ENCODE results near the gene OLR1. TPM values are rescaled to one million over a fixed set of nuclear protein-coding genes. Genes with fewer than 3 reads are reported as not detected.

The OLR1 gene
- total RNA-seq, 1 donor from 2014 or later: not detected

DNA sequence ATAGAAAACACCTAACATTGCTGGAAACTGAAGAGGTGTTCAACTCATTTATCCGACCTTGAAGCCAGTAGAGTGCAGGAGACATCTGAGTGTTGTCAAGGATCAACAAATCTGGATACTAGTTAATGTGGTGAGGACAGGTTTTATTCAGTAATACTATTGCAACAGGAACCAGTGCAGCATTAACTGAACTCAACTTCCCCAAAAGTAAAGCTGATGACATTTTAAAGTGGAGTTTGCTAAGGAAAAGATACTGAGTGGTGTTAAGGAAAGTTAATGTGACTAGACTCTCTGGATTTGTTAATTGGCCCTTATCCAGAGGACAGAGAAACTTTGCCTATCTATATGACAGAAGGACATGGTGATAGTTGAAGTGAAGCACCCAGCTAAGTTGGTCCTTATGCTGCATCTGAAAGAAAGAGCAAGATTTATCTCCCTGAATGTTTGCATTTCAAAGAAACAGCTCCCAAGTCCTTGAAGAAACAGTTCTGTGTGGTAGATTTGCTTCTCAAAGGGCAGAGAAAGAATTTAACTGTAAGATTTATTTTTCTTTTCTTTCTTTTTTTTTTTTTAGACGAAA, 40.7 kb downstream of the OLR1 start:
- Mint-ChIP-seq H3K27ac (ENCODE audit: unreplicated experiment) (no peak overlapping the region), H3K36me3 (ENCODE audit: low read depth, unreplicated experiment) (no peaks in the 10 kb centered on the region), H3K4me1 (ENCODE audit: unreplicated experiment) (peaks cover 30% of the 10 kb centered on the region), H3K4me3 (ENCODE audit: unreplicated experiment) (no peak overlapping the region), H3K27me3 (ENCODE audit: unreplicated experiment) (no peaks in the 10 kb centered on the region), H3K9me3 (ENCODE audit: unreplicated experiment) (no peaks in the 10 kb centered on the region)
- no peak for DNase-seq (ENCODE audit: low spot score)
- TF ChIP-seq, protein P1, sequence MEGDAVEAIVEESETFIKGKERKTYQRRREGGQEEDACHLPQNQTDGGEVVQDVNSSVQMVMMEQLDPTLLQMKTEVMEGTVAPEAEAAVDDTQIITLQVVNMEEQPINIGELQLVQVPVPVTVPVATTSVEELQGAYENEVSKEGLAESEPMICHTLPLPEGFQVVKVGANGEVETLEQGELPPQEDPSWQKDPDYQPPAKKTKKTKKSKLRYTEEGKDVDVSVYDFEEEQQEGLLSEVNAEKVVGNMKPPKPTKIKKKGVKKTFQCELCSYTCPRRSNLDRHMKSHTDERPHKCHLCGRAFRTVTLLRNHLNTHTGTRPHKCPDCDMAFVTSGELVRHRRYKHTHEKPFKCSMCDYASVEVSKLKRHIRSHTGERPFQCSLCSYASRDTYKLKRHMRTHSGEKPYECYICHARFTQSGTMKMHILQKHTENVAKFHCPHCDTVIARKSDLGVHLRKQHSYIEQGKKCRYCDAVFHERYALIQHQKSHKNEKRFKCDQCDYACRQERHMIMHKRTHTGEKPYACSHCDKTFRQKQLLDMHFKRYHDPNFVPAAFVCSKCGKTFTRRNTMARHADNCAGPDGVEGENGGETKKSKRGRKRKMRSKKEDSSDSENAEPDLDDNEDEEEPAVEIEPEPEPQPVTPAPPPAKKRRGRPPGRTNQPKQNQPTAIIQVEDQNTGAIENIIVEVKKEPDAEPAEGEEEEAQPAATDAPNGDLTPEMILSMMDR (IDR thresholded peaks at IDR 0.05; ENCODE audit: unreplicated experiment): no peak

- TF ChIP-seq, protein P1 (IDR thresholded peaks at IDR 0.05; ENCODE audit: unreplicated experiment): no peak
- H3K9me3 Mint-ChIP-seq (ENCODE audit: unreplicated experiment): no peaks in the 10 kb centered on the region
- H3K4me1 Mint-ChIP-seq (ENCODE audit: unreplicated experiment): peaks cover 24% of the 10 kb centered on the region
- H3K36me3 Mint-ChIP-seq (ENCODE audit: low read depth, unreplicated experiment): no peaks in the 10 kb centered on the region
- H3K27me3 Mint-ChIP-seq (ENCODE audit: unreplicated experiment): no peaks in the 10 kb centered on the region
- no peak for DNase-seq (ENCODE audit: low spot score)
- H3K4me3 Mint-ChIP-seq (ENCODE audit: unreplicated experiment): no peak within 1 kb of the TSS
- no peak within 1 kb of the TSS for H3K27ac Mint-ChIP-seq (ENCODE audit: unreplicated experiment)
Measured at GRCh38 chr12:10130042-10130441, 41.9 kb downstream of the OLR1 start, which contains the start of gene CLEC7A. TSS of gene CLEC7A (minus strand) at chr12:10130199. CDS start at chr12:10130082, 117 bp downstream.

DNA sequence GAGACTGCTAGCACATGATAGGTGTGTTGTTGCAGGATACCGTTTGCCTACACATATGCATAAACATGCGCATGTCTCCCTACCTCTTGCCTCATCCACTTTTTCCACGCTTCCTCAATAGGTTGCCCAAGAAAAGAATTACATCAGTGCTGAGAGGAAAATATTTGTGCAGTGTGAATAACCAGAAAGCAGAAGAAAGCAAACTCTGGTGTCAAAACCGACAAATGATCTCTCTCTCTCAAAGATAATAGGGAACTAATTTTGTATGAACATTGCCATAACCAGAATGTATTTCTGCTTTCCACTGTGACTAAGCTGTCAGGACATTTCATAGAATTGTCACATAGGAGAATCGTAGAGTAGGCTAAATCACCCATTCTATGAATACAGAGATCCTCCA, 43.2 kb downstream of the OLR1 start:
- H3K4me3 Mint-ChIP-seq (ENCODE audit: unreplicated experiment): no peak overlapping the region
- no peaks in the 10 kb centered on the region for H3K36me3 Mint-ChIP-seq (ENCODE audit: low read depth, unreplicated experiment)
- H3K4me1 Mint-ChIP-seq (ENCODE audit: unreplicated experiment): peaks cover 24% of the 10 kb centered on the region
- no peak overlapping the region for H3K27ac Mint-ChIP-seq (ENCODE audit: unreplicated experiment)
- TF ChIP-seq, protein P1 (IDR thresholded peaks at IDR 0.05; ENCODE audit: unreplicated experiment): no peak
- no peak for DNase-seq (ENCODE audit: low spot score)
- no peaks in the 10 kb centered on the region for H3K9me3 Mint-ChIP-seq (ENCODE audit: unreplicated experiment)
- no peaks in the 10 kb centered on the region for H3K27me3 Mint-ChIP-seq (ENCODE audit: unreplicated experiment)

DNA sequence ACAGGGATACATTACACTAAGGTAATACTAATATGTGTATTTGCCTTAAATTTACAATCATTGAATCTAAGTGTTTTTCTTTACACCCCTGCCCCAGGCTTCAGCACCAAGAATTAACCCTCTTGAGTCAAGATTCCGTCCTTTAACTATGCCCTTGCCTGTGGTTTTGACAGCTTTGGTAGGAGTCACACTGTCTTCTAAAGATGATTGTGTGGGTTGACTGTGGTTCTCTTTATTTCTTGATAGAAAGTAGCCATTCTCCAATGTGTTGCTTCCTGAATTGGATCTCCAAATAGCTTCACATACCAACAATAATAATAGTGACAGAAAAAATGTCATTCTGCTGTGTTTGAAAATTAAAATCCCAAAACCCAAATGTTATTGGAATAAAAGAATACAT, 45.5 kb downstream of the OLR1 start:
- Mint-ChIP-seq H3K9me3 (ENCODE audit: unreplicated experiment) (no peaks in the 10 kb centered on the region), H3K27ac (ENCODE audit: unreplicated experiment) (no peak overlapping the region), H3K27me3 (ENCODE audit: unreplicated experiment) (no peaks in the 10 kb centered on the region), H3K36me3 (ENCODE audit: low read depth, unreplicated experiment) (no peaks in the 10 kb centered on the region), H3K4me1 (ENCODE audit: unreplicated experiment) (peaks cover 10% of the 10 kb centered on the region), H3K4me3 (ENCODE audit: unreplicated experiment) (no peak overlapping the region)
- DNase-seq (ENCODE audit: low spot score): no peak
- TF ChIP-seq, protein P1 (IDR thresholded peaks at IDR 0.05; ENCODE audit: unreplicated experiment): no peak

GRCh38 chr12:10122689-10123088, 49.2 kb downstream of the OLR1 start:
- Mint-ChIP-seq H3K4me1 (ENCODE audit: unreplicated experiment) (no peaks in the 10 kb centered on the region), H3K36me3 (ENCODE audit: low read depth, unreplicated experiment) (no peaks in the 10 kb centered on the region), H3K4me3 (ENCODE audit: unreplicated experiment) (no peak overlapping the region), H3K9me3 (ENCODE audit: unreplicated experiment) (no peaks in the 10 kb centered on the region), H3K27me3 (ENCODE audit: unreplicated experiment) (no peaks in the 10 kb centered on the region), H3K27ac (ENCODE audit: unreplicated experiment) (no peak overlapping the region)
- TF ChIP-seq, protein P1 (IDR thresholded peaks at IDR 0.05; ENCODE audit: unreplicated experiment): no peak
- no peak for DNase-seq (ENCODE audit: low spot score)
